Nephron progenitor cell (in vitro differentiated cells): ENCODE measurements around the gene DHX30.
A peak's percentile ranks its signal among the peaks of the same experiment; 100 is the strongest.
"Not testable (repeated sequence)": the region's sequence is repeated elsewhere in the genome, so short reads cannot be mapped to it uniquely, and the experiment has no call there.

Experiments
- DNase-seq: peaks from one replicate; pipeline ENCODE4 v3.0.0; 2021
- H3K27ac Mint-ChIP-seq: 2 replicates; pipeline ENCODE4 v1.8.0; 2021; ENCODE audit warnings: mild to moderate bottlenecking, moderate library complexity, mixed read lengths
- H3K27me3 Mint-ChIP-seq: 2 replicates; pipeline ENCODE4 v1.8.0; 2021; ENCODE audit warnings: mild to moderate bottlenecking, low read depth, mixed read lengths; ENCODE audit not compliant: poor library complexity
- H3K36me3 Mint-ChIP-seq: 2 replicates; pipeline ENCODE4 v1.8.0; 2021; ENCODE audit warnings: low read depth, mixed read lengths
- H3K4me1 Mint-ChIP-seq: 2 replicates; pipeline ENCODE4 v1.8.0; 2021; ENCODE audit warnings: mixed read lengths
- H3K4me3 Mint-ChIP-seq: 2 replicates; pipeline ENCODE4 v1.8.0; 2021; ENCODE audit warnings: mild to moderate bottlenecking, moderate library complexity, mixed read lengths
- H3K9me3 Mint-ChIP-seq: 2 replicates; pipeline ENCODE4 v1.8.0; 2021; ENCODE audit warnings: mild to moderate bottlenecking, moderate library complexity, mixed read lengths
- CTCF ChIP-seq: fragments of 200-600 bp; sonication (generic); IDR thresholded peaks from 2 replicates; pipeline ENCODE4 v1.5.0; 2021; ENCODE audit warnings: antibody characterized with exemption

The DHX30 gene

GRCh38 chr3:47824541-47825473, 21.9 kb downstream of the DHX30 start:
- no peaks in the 10 kb centered on the region for H3K9me3 Mint-ChIP-seq
- TF ChIP-seq CTCF, result peak; percentile 72
- H3K27me3 Mint-ChIP-seq, result no peaks in the 10 kb centered on the region
- peak overlapping the region; percentile 65 for H3K27ac Mint-ChIP-seq
- DNase-seq, result peak; percentile 83
- peaks cover 46% of the 10 kb centered on the region for H3K36me3 Mint-ChIP-seq
- H3K4me1 Mint-ChIP-seq, result peaks cover 23% of the 10 kb centered on the region
- peak overlapping the region; percentile 95 for H3K4me3 Mint-ChIP-seq

GRCh38 chr3:47825590-47825989, 22.7 kb downstream of the DHX30 start:
- H3K4me3 Mint-ChIP-seq, result peak overlapping the region; percentile 95
- no peak for TF ChIP-seq CTCF
- peak; percentile 22 for DNase-seq

GRCh38 chr3:47829482-47829881, 26.5 kb downstream of the DHX30 start:
- H3K9me3 Mint-ChIP-seq, H3K27me3 Mint-ChIP-seq, H3K27ac Mint-ChIP-seq, DNase-seq, H3K4me3 Mint-ChIP-seq: not testable (repeated sequence)
- Mint-ChIP-seq H3K36me3 (peaks cover 64% of the 10 kb centered on the region), H3K4me1 (peaks cover 21% of the 10 kb centered on the region)

More at GRCh38 chr3:47825590-47825989, 22.7 kb downstream of the DHX30 start:
- H3K36me3 Mint-ChIP-seq, result peaks cover 42% of the 10 kb centered on the region
- no peaks in the 10 kb centered on the region for H3K9me3 Mint-ChIP-seq
- H3K4me1 Mint-ChIP-seq, result peaks cover 23% of the 10 kb centered on the region
- H3K27me3 Mint-ChIP-seq, result no peaks in the 10 kb centered on the region
- peak overlapping the region; percentile 51 for H3K27ac Mint-ChIP-seq

GRCh38 chr3:47836986-47837385, 34.0 kb downstream of the DHX30 start:
- peaks cover 77% of the 10 kb centered on the region for H3K36me3 Mint-ChIP-seq
- TF ChIP-seq CTCF, result no peak

DNA sequence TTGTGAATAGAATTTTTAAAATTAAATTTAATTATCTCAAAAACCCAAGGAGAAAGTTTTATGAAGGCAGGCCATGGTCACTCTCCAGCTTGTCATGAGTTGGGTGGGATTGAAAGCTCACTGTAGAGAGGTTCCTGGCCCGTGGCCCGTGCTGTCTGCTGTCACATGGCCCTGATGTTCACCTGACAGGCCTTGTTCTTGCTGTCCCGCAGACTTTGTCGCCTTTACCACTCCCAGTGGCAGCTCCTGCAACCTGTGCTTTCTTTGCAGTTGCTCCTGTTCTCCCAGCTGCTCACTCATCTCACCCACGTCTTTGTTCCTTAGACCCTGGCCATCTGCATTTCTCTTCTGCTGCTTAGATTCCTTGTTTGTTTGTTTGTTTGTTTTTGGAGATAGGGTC, 35.6 kb downstream of the DHX30 start:
- Mint-ChIP-seq H3K36me3 (peaks cover 80% of the 10 kb centered on the region), H3K9me3 (no peaks in the 10 kb centered on the region), H3K4me3 (no peak overlapping the region), H3K4me1 (no peaks in the 10 kb centered on the region), H3K27ac (peak overlapping the region; percentile 2), H3K27me3 (peaks cover 2% of the 10 kb centered on the region)
- no peak for TF ChIP-seq CTCF
- no peak for DNase-seq

More at GRCh38 chr3:47836986-47837385, 34.0 kb downstream of the DHX30 start:
- Mint-ChIP-seq H3K9me3 (no peaks in the 10 kb centered on the region), H3K27me3 (peaks cover 2% of the 10 kb centered on the region), H3K4me1 (no peaks in the 10 kb centered on the region), H3K27ac (peak overlapping the region; percentile 97), H3K4me3 (no peak overlapping the region)
- DNase-seq, result no peak

DNA sequence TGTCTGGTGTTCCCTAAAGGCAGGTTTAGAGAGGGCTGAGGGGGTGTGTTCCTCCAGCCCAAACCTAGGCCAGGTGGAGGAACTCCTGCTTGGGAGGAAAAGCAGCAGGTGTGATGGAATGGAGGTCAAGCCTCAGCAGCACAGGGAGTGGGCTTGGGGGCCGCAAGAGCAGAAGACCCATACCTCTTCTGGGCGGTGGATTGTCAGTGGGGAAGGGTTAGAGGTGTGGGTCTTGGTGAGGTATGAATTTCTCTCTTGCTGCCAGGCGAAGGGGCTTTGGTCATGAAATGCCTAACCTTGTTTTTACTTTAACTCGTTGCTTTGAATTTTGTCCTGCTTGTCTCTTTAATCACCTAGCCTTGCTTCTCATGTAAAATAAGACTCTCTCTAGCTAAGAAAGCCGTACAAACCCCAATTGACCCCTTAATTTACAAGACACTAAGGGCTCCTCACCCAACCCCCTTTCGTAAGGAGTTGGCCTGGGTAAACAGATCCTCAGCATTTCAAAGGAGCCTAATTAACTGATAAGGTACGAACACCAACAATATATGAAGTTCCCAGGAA, 38.9 kb downstream of the DHX30 start:
- peaks cover 66% of the 10 kb centered on the region for H3K36me3 Mint-ChIP-seq
- H3K27ac Mint-ChIP-seq, result peak overlapping the region; percentile 91
- TF ChIP-seq CTCF, result no peak
- no peaks in the 10 kb centered on the region for H3K9me3 Mint-ChIP-seq
- no peak for DNase-seq
- no peak overlapping the region for H3K4me3 Mint-ChIP-seq
- no peaks in the 10 kb centered on the region for H3K27me3 Mint-ChIP-seq
- H3K4me1 Mint-ChIP-seq, result no peaks in the 10 kb centered on the region
